Activated naive CD4-positive, alpha-beta T cell treated with Interleukin-2 at 50 U/mL for 16 hours (primary cell): ENCODE data around the gene UNC13B.

Experiments used
- DNase-seq: peaks from one replicate; pipeline ENCODE4 v3.0.0-alpha.2; 2020

UNC13B gene

GRCh38 chr9:35452481-35452880, 290.7 kb downstream of the UNC13B start:
- DNase-seq, result no peak

GRCh38 chr9:35453786-35454185, 292.0 kb downstream of the UNC13B start:
- DNase-seq, result no peak
